CD14-positive monocyte (primary cell): ENCODE measurements around the gene XPO5. TPM values are rescaled to one million over a fixed set of nuclear protein-coding genes. Genes with fewer than 3 reads are reported as not detected.

ENCODE experiments used
- DNase-seq, 3 donors: peaks; one replicate each; pipeline ENCODE4 v3.0.0-alpha.2; 2011 to 2022
- H2AFZ ChIP-seq: 2 replicates; pipeline ENCODE4 v1.6.0; 2012; ENCODE audit warnings: mild to moderate bottlenecking, low read depth, low read length, inconsistent platforms; ENCODE audit not compliant: insufficient read depth, poor library complexity, severe bottlenecking
- H3K27ac ChIP-seq, 2 donors: 1 replicate in 1 of 2; 2 replicates in 1 of 2; pipeline ENCODE4 v1.5.1; 2012 to 2013; ENCODE audit warnings: low read length in 2 of 2, control low read depth in 1 of 2, inconsistent platforms in 1 of 2, low read depth in 1 of 2, mild to moderate bottlenecking in 1 of 2
- H3K27me3 ChIP-seq, 2 donors: one replicate each; pipeline versions ENCODE4 v1.6.0 to v1.6.1; 2011 to 2013; ENCODE audit warnings: low read length in 2 of 2; ENCODE audit not compliant: control insufficient read depth in 2 of 2, insufficient read depth in 2 of 2
- H3K36me3 ChIP-seq, 2 donors: replicated peaks in 1 of 2; 1 replicate in 1 of 2; 2 replicates in 1 of 2; pipeline versions ENCODE4 v1.5.1 to v1.6.1; 2012 to 2013; ENCODE audit warnings: low read length in 2 of 2, control low read depth in 1 of 2, inconsistent platforms in 1 of 2, mild to moderate bottlenecking in 1 of 2; ENCODE audit not compliant: insufficient read depth in 2 of 2, control insufficient read depth in 1 of 2
- H3K4me1 ChIP-seq, 2 donors: 1 replicate in 1 of 2; 2 replicates in 1 of 2; pipeline versions ENCODE4 v1.5.1 to v1.6.1; 2012 to 2013; ENCODE audit warnings: low read length in 2 of 2, control low read depth in 1 of 2, inconsistent platforms in 1 of 2, mild to moderate bottlenecking in 1 of 2, moderate library complexity in 1 of 2; ENCODE audit not compliant: insufficient read depth in 2 of 2, control insufficient read depth in 1 of 2
- H3K4me2 ChIP-seq: replicated peaks from 2 replicates; pipeline ENCODE3; 2012; ENCODE audit warnings: low read length, moderate library complexity, mild to moderate bottlenecking; ENCODE audit not compliant: poor library complexity, severe bottlenecking; ENCODE audit errors: extremely low read depth
- H3K4me3 ChIP-seq, 3 experiments: fragments of 200-600 bp in 1 of 3; sonication (generic) in 1 of 3; replicated peaks in 1 of 3; 1 replicate in 2 of 3; 2 replicates in 1 of 3; pipeline ENCODE4 v1.5.1; 2011 to 2013; ENCODE audit warnings: low read length in 3 of 3, mild to moderate bottlenecking in 3 of 3, control low read depth in 2 of 3, low read depth in 2 of 3, inconsistent platforms in 1 of 3, moderate library complexity in 1 of 3
- H3K79me2 ChIP-seq: 2 replicates; pipeline ENCODE4 v1.6.0; 2012; ENCODE audit warnings: mild to moderate bottlenecking, control low read depth, inconsistent platforms, low read length, moderate library complexity; ENCODE audit not compliant: insufficient read depth
- H3K9ac ChIP-seq: 2 replicates; pipeline ENCODE4 v1.6.0; 2017; ENCODE audit warnings: low read length, mild to moderate bottlenecking; ENCODE audit not compliant: insufficient read depth, poor library complexity, severe bottlenecking
- H3K9me3 ChIP-seq, 2 donors: replicated peaks in 1 of 2; 1 replicate in 1 of 2; 2 replicates in 1 of 2; pipeline versions ENCODE4 v1.5.1 to v1.6.1; 2012 to 2013; ENCODE audit warnings: low read length in 2 of 2, control low read depth in 1 of 2; ENCODE audit not compliant: control insufficient read depth in 1 of 2, insufficient read depth in 1 of 2
- H4K20me1 ChIP-seq: 2 replicates; pipeline ENCODE4 v1.6.0; 2012; ENCODE audit warnings: mild to moderate bottlenecking, low read length, control low read depth, moderate library complexity; ENCODE audit not compliant: insufficient read depth
- H3K27ac Mint-ChIP-seq, 7 donors: one replicate each; pipeline ENCODE4 v1.8.0; 2020; ENCODE audit warnings: mild to moderate bottlenecking in 7 of 7, mixed read lengths in 7 of 7, moderate library complexity in 6 of 7, inconsistent platforms in 2 of 7
- H3K27me3 Mint-ChIP-seq, 3 donors: one replicate each; pipeline ENCODE4 v1.8.0; 2021 to 2022; ENCODE audit warnings: low read depth in 3 of 3, mild to moderate bottlenecking in 3 of 3, mixed read lengths in 3 of 3, moderate library complexity in 3 of 3, inconsistent platforms in 1 of 3
- H3K36me3 Mint-ChIP-seq, 2 donors: one replicate each; pipeline ENCODE4 v1.8.0; 2020; ENCODE audit warnings: mixed read lengths in 2 of 2, inconsistent platforms in 1 of 2, mild to moderate bottlenecking in 1 of 2
- H3K4me1 Mint-ChIP-seq: one replicate; pipeline ENCODE4 v1.8.0; 2020; ENCODE audit warnings: mild to moderate bottlenecking, mixed read lengths
- H3K4me3 Mint-ChIP-seq, 2 donors: one replicate each; pipeline ENCODE4 v1.8.0; 2020; ENCODE audit warnings: mild to moderate bottlenecking in 2 of 2, mixed read lengths in 2 of 2, moderate library complexity in 1 of 2
- H3K9me3 Mint-ChIP-seq, 7 donors: one replicate each; pipeline ENCODE4 v1.8.0; 2020 to 2022; ENCODE audit warnings: mixed read lengths in 7 of 7, mild to moderate bottlenecking in 6 of 7, moderate library complexity in 6 of 7, inconsistent platforms in 2 of 7
- WGBS: methylation state at CpG from one replicate; pipeline ENCODE4 v1.1.5; 2013; ENCODE audit warnings: missing lambda C conversion rate; ENCODE audit not compliant: insufficient coverage; 5-methylcytosine and 5-hydroxymethylcytosine counted together
- intact Hi-C, 2 donors: fragments of 100-400 bp; cut with micrococcal nuclease; formaldehyde crosslinking; loops; one replicate each; pipeline versions ENCODE4 v1.15.0 to v1.15.1; 2023
- polyA plus RNA-seq, 3 donors: library from polyadenylated mRNA; depleted of rRNA in 1 of 3; unstranded in 2 of 3; stranded (reverse) in 1 of 3; fragments of 300-500 nt in 2 of 3; fragments of >200 nt in 1 of 3; fragmentation: Illumina TruSeq in 2 of 3; gene quantifications; 1 replicate in 2 of 3; 2 replicates in 1 of 3; pipeline ENCODE4 v1.2.3, GENCODE V29; 2012 to 2021
- TF ChIP-seq, protein P1 (sequence below): fragments of 200-600 bp; IDR thresholded peaks from one replicate; pipeline ENCODE4 v1.8.0; 2022; ENCODE audit warnings: antibody characterized with exemption, mild to moderate bottlenecking

Gene XPO5
- polyA plus RNA-seq, 3 donors, result 8.0 to 17.5 (median 13.8) TPM

DNA sequence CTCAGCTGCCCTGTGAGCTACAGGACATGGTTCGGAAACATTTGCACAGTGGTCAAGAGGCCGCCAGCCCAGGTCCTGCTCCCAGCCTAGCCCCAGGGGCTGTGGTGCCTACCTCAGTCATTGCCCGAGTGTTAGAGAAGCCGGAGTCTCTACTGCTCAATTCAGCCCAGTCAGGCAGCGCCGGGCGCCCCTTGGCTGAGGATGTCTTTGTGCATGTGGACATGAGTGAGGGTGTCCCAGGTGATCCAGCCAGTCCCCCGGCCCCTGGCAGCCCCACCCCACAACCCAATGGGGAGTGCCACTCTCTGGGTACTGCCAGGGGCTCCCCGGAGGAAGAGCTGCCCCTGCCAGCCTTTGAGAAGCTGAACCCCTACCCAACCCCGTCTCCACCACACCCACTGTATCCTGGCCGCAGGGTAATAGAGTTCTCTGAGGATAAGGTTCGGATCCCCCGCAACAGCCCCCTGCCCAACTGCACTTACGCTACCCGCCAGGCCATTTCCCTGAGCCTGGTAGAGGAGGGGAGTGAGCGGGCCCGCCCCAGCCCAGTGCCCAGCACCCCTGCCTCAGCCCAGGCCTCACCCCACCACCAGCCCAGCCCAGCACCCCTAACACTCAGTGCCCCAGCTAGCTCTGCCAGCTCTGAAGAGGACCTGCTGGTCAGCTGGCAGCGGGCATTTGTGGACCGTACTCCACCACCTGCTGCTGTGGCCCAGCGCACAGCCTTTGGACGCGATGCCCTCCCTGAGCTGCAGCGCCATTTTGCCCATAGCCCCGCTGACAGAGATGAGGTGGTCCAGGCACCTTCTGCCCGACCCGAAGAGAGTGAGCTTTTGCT is 70.9 kb downstream of the XPO5 start:
- H3K79me2 ChIP-seq, result no peaks in the 10 kb centered on the region
- Mint-ChIP-seq H3K4me1 (peaks cover 16% of the 10 kb centered on the region), H3K4me3 (no peak overlapping the region), H3K36me3 (peaks cover 61 to 67% of the 10 kb centered on the region in 2 donors), H3K27ac (peak overlapping the region in 1 of 7 donors; percentile 18), H3K9me3 (peaks cover 0 to 16% (median 0%) of the 10 kb centered on the region in 7 donors), H3K27me3 (peaks cover 21 to 28% (median 22%) of the 10 kb centered on the region in 3 donors)
- H3K9me3 ChIP-seq, result peaks cover 0 to 3% of the 10 kb centered on the region in 2 donors
- TF ChIP-seq, protein P1, sequence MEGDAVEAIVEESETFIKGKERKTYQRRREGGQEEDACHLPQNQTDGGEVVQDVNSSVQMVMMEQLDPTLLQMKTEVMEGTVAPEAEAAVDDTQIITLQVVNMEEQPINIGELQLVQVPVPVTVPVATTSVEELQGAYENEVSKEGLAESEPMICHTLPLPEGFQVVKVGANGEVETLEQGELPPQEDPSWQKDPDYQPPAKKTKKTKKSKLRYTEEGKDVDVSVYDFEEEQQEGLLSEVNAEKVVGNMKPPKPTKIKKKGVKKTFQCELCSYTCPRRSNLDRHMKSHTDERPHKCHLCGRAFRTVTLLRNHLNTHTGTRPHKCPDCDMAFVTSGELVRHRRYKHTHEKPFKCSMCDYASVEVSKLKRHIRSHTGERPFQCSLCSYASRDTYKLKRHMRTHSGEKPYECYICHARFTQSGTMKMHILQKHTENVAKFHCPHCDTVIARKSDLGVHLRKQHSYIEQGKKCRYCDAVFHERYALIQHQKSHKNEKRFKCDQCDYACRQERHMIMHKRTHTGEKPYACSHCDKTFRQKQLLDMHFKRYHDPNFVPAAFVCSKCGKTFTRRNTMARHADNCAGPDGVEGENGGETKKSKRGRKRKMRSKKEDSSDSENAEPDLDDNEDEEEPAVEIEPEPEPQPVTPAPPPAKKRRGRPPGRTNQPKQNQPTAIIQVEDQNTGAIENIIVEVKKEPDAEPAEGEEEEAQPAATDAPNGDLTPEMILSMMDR, result no peak
- H3K4me1 ChIP-seq, result peaks cover 13 to 18% of the 10 kb centered on the region in 2 donors
- WGBS, result 99% methylated on average over 11 of the region's 26 CpGs
- peaks cover 52 to 64% of the 10 kb centered on the region in 2 donors for H3K36me3 ChIP-seq
- DNase-seq, result no peak
- no peak overlapping the region for H3K4me3 ChIP-seq
- intact Hi-C loops, result loop anchor here in 1 of 2 donors (5.0 to 10.0 kb wide), 2 partner anchors 150 to 243 kb away; no protein-coding TSS in a partner anchor
- H4K20me1 ChIP-seq, result peaks cover 5% of the 10 kb centered on the region
- H3K4me2 ChIP-seq, result no peak overlapping the region
- H3K9ac ChIP-seq, result no peak overlapping the region
- H3K27me3 ChIP-seq, result peaks cover 11 to 27% of the 10 kb centered on the region in 2 donors
- H3K27ac ChIP-seq, result no peak overlapping the region
- H2AFZ ChIP-seq, result no peak overlapping the region

DNA sequence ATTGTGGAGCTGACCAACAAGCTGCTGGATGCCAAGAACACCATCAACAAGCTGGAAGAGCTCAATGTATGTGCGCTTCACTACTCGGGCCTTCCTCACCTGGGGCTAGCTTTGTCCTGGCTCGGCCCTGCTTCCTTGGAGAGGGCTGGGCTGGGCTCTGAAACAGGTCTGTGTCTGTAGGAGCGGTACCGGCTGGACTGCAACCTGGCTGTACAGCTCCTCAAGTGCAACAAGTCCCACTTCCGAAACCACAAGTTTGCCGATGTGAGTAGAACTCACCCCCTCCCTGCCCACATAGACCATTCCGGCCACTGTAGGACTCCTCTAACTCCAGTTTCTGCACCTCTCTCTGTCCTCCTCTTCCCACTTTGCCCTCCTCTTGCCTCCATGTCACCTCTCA is 72.4 kb downstream of the XPO5 start:
- peaks cover under 1 to 16% of the 10 kb centered on the region in 2 donors for H3K27me3 ChIP-seq
- peaks cover 5% of the 10 kb centered on the region for H4K20me1 ChIP-seq
- no peak for DNase-seq
- intact Hi-C loops, result loop anchor here in 1 of 2 donors (10.0 kb wide), 1 partner anchor 149 kb away; no protein-coding TSS in a partner anchor
- no peak overlapping the region for H3K9ac ChIP-seq
- no peaks in the 10 kb centered on the region for H3K79me2 ChIP-seq
- no peaks in the 10 kb centered on the region for H3K9me3 ChIP-seq
- 97% methylated on average over 8 of the region's 8 CpGs for WGBS
- H3K4me2 ChIP-seq, result no peak overlapping the region
- H2AFZ ChIP-seq, result no peak overlapping the region
- peaks cover 6% of the 10 kb centered on the region for H3K4me1 Mint-ChIP-seq
- H3K27ac ChIP-seq, result no peak overlapping the region
- peaks cover 67 to 79% of the 10 kb centered on the region in 2 donors for H3K36me3 ChIP-seq
- H3K4me3 ChIP-seq, result no peak overlapping the region
- H3K9me3 Mint-ChIP-seq, result peaks cover 0 to 5% (median 0%) of the 10 kb centered on the region in 7 donors
- H3K36me3 Mint-ChIP-seq, result peaks cover 69 to 75% of the 10 kb centered on the region in 2 donors
- peaks cover 10 to 13% (median 11%) of the 10 kb centered on the region in 3 donors for H3K27me3 Mint-ChIP-seq
- H3K4me3 Mint-ChIP-seq, result no peak overlapping the region
- H3K27ac Mint-ChIP-seq, result peak overlapping the region in 1 of 7 donors; percentile 62
- TF ChIP-seq, protein P1, result no peak
- H3K4me1 ChIP-seq, result peaks cover 3 to 4% of the 10 kb centered on the region in 2 donors
